GM23338 (cell line): Measurements from ENCODE around the gene OR2AE1.

Source experiments
- CREB1 ChIP-seq: fragments of 250-450 bp; sonication (Bioruptor Pico); IDR thresholded peaks from 2 replicates; pipeline ENCODE4 v1.5.0; 2020; ENCODE audit warnings: low read depth, mild to moderate bottlenecking, moderate library complexity
- EZH2 ChIP-seq: fragments of 200-600 bp; sonication (generic); IDR thresholded peaks from one replicate; pipeline ENCODE4 v1.8.0; 2017; ENCODE audit warnings: antibody characterized with exemption, mild to moderate bottlenecking, low read depth; ENCODE audit not compliant: unreplicated experiment
- EZH2phosphoT487 ChIP-seq: fragments of 200-600 bp; sonication (generic); IDR thresholded peaks from one replicate; pipeline ENCODE4 v1.8.1; 2018; ENCODE audit warnings: antibody characterized with exemption; ENCODE audit not compliant: unreplicated experiment
- JUNB ChIP-seq: IDR thresholded peaks from one replicate; pipeline ENCODE4 v1.6.1; 2016; ENCODE audit warnings: antibody characterized with exemption; ENCODE audit not compliant: unreplicated experiment
- NANOG ChIP-seq: IDR thresholded peaks from 2 replicates; pipeline ENCODE4 v1.6.1; 2016; ENCODE audit warnings: antibody characterized with exemption, borderline replicate concordance
- POLR2AphosphoS5 ChIP-seq: IDR thresholded peaks from 2 replicates; pipeline ENCODE4 v1.6.1; 2016; ENCODE audit warnings: antibody characterized with exemption, low read depth
- ZNF114 ChIP-seq: fragments of 250-450 bp; sonication (Bioruptor Pico); IDR thresholded peaks from 2 replicates; pipeline ENCODE4 v1.5.0; 2020; ENCODE audit warnings: mild to moderate bottlenecking, moderate library complexity
- ZNF331 ChIP-seq: fragments of 250-450 bp; sonication (Bioruptor Pico); IDR thresholded peaks from 2 replicates; pipeline ENCODE4 v1.5.0; 2020; ENCODE audit warnings: low read depth, mild to moderate bottlenecking, moderate library complexity
- TF ChIP-seq, protein P1 (sequence below), 2 experiments: fragments of 200-600 bp in 1 of 2; sonication (generic) in 1 of 2; conservative IDR thresholded peaks; 2 replicates each; pipeline versions ENCODE4 v1.5.1 to v1.6.1; 2016 to 2017; ENCODE audit warnings: antibody characterized with exemption in 2 of 2, low read depth in 2 of 2, mild to moderate bottlenecking in 2 of 2, moderate library complexity in 1 of 2
- TF ChIP-seq, protein P2 (sequence below): IDR thresholded peaks from 2 replicates; pipeline ENCODE4 v1.6.1; 2016; ENCODE audit warnings: antibody characterized with exemption
- TF ChIP-seq, protein P3 (sequence below): IDR thresholded peaks from one replicate; pipeline ENCODE4 v1.6.1; 2018; ENCODE audit warnings: antibody characterized with exemption; ENCODE audit not compliant: unreplicated experiment

DNA sequence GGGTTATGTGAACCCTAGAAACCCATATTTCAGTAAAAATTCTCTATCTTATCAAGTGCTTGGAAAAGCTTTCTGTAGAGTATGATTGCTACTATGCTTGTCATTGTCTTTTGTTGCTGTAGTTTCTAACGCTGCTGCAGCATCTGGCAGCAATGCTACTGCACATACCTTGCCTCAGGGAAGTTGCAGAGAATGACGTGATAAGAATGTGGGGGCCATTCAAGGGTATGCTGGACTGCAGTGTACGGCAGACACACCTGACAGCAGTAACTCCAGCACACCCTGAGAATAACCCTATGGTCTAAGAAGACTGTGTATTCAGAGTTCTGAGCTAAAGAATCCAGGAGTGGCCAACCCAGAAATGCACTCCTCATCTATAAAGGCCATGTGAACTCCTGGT is 22.0 kb upstream of the OR2AE1 start:
- TF ChIP-seq, protein P1, sequence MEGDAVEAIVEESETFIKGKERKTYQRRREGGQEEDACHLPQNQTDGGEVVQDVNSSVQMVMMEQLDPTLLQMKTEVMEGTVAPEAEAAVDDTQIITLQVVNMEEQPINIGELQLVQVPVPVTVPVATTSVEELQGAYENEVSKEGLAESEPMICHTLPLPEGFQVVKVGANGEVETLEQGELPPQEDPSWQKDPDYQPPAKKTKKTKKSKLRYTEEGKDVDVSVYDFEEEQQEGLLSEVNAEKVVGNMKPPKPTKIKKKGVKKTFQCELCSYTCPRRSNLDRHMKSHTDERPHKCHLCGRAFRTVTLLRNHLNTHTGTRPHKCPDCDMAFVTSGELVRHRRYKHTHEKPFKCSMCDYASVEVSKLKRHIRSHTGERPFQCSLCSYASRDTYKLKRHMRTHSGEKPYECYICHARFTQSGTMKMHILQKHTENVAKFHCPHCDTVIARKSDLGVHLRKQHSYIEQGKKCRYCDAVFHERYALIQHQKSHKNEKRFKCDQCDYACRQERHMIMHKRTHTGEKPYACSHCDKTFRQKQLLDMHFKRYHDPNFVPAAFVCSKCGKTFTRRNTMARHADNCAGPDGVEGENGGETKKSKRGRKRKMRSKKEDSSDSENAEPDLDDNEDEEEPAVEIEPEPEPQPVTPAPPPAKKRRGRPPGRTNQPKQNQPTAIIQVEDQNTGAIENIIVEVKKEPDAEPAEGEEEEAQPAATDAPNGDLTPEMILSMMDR (conservative IDR thresholded peaks at IDR 0.05; ENCODE audit: low read depth in 2 of 2) = no peak
- no peak for TF ChIP-seq EZH2
- TF ChIP-seq NANOG = no peak
- TF ChIP-seq CREB1 (CRISPR knock-in tag) = no peak
- TF ChIP-seq, protein P2, sequence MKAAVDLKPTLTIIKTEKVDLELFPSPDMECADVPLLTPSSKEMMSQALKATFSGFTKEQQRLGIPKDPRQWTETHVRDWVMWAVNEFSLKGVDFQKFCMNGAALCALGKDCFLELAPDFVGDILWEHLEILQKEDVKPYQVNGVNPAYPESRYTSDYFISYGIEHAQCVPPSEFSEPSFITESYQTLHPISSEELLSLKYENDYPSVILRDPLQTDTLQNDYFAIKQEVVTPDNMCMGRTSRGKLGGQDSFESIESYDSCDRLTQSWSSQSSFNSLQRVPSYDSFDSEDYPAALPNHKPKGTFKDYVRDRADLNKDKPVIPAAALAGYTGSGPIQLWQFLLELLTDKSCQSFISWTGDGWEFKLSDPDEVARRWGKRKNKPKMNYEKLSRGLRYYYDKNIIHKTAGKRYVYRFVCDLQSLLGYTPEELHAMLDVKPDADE = no peak
- TF ChIP-seq POLR2AphosphoS5 = no peak
- TF ChIP-seq, protein P3, sequence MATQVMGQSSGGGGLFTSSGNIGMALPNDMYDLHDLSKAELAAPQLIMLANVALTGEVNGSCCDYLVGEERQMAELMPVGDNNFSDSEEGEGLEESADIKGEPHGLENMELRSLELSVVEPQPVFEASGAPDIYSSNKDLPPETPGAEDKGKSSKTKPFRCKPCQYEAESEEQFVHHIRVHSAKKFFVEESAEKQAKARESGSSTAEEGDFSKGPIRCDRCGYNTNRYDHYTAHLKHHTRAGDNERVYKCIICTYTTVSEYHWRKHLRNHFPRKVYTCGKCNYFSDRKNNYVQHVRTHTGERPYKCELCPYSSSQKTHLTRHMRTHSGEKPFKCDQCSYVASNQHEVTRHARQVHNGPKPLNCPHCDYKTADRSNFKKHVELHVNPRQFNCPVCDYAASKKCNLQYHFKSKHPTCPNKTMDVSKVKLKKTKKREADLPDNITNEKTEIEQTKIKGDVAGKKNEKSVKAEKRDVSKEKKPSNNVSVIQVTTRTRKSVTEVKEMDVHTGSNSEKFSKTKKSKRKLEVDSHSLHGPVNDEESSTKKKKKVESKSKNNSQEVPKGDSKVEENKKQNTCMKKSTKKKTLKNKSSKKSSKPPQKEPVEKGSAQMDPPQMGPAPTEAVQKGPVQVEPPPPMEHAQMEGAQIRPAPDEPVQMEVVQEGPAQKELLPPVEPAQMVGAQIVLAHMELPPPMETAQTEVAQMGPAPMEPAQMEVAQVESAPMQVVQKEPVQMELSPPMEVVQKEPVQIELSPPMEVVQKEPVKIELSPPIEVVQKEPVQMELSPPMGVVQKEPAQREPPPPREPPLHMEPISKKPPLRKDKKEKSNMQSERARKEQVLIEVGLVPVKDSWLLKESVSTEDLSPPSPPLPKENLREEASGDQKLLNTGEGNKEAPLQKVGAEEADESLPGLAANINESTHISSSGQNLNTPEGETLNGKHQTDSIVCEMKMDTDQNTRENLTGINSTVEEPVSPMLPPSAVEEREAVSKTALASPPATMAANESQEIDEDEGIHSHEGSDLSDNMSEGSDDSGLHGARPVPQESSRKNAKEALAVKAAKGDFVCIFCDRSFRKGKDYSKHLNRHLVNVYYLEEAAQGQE = no peak
- TF ChIP-seq EZH2phosphoT487 = no peak
- TF ChIP-seq ZNF331 = no peak
- TF ChIP-seq ZNF114 (CRISPR knock-in tag) = no peak
- TF ChIP-seq JUNB = no peak
